SK-N-SH treated with all-trans-retinoic acid at 6 μM for 48 hours (cell line): Measurements from ENCODE around the gene VEPH1.

Experiments
- ATAC-seq: fragments of 200-7000 bp; cut with Tn5 transposase; 3 replicates; pipeline ENCODE4 v1.9.1; 2020; ENCODE audit warnings: mild to moderate bottlenecking, moderate library complexity
- ARNTL ChIP-seq: fragments of 450-650 bp; formaldehyde crosslinking; IDR thresholded peaks from 2 replicates; pipeline ENCODE4 v1.5.0; 2020; ENCODE audit warnings: low read depth, mild to moderate bottlenecking, moderate library complexity, borderline replicate concordance
- BACH2 ChIP-seq: fragments of 250-450 bp; sonication (Bioruptor Pico); IDR thresholded peaks from 2 replicates; pipeline ENCODE4 v1.9.0; 2021; ENCODE audit warnings: mild to moderate bottlenecking, borderline replicate concordance
- ESRRG ChIP-seq: fragments of 250-450 bp; sonication (Bioruptor Pico); IDR thresholded peaks from 2 replicates; pipeline ENCODE4 v1.6.1; 2021; ENCODE audit warnings: mild to moderate bottlenecking
- GLIS3 ChIP-seq: fragments of 250-450 bp; sonication (Bioruptor Pico); IDR thresholded peaks from 2 replicates; pipeline ENCODE4 v1.5.0; 2020; ENCODE audit warnings: mild to moderate bottlenecking, moderate library complexity
- ISL1 ChIP-seq: fragments of 250-450 bp; sonication (Bioruptor Pico); IDR thresholded peaks from 2 replicates; pipeline ENCODE4 v2.1.2; 2022; ENCODE audit warnings: mild to moderate bottlenecking, moderate library complexity
- OSR1 ChIP-seq: fragments of 250-450 bp; sonication (Bioruptor Pico); IDR thresholded peaks from 2 replicates; pipeline ENCODE4 v1.8.0; 2022; ENCODE audit warnings: moderate library complexity, mild to moderate bottlenecking, inconsistent platforms
- PPARA ChIP-seq: fragments of 250-450 bp; sonication (Bioruptor Pico); IDR thresholded peaks from 2 replicates; pipeline ENCODE4 v1.5.0; 2020; ENCODE audit warnings: mild to moderate bottlenecking, borderline replicate concordance
- RARB ChIP-seq: fragments of 250-450 bp; sonication (Bioruptor Pico); IDR thresholded peaks from 2 replicates; pipeline ENCODE4 v1.8.0; 2021; ENCODE audit warnings: mild to moderate bottlenecking, moderate library complexity
- SNAI2 ChIP-seq: fragments of 250-450 bp; sonication (Bioruptor Pico); IDR thresholded peaks from 2 replicates; pipeline ENCODE4 v1.5.0; 2020; ENCODE audit warnings: mild to moderate bottlenecking, moderate library complexity
- ZFP3 ChIP-seq: fragments of 250-450 bp; sonication (Bioruptor Pico); IDR thresholded peaks from 2 replicates; pipeline ENCODE4 v1.5.0; 2020; ENCODE audit warnings: mild to moderate bottlenecking, moderate library complexity
- ZFP30 ChIP-seq: fragments of 450-650 bp; formaldehyde crosslinking; IDR thresholded peaks from 2 replicates; pipeline ENCODE4 v1.5.0; 2022; ENCODE audit warnings: mild to moderate bottlenecking, moderate library complexity
- ZNF565 ChIP-seq: fragments of 450-650 bp; formaldehyde crosslinking; conservative IDR thresholded peaks from 2 replicates; pipeline ENCODE4 v1.5.0; 2020; ENCODE audit warnings: low read depth, mild to moderate bottlenecking, moderate library complexity
- ZNF70 ChIP-seq: fragments of 450-650 bp; formaldehyde crosslinking; IDR thresholded peaks from 2 replicates; pipeline ENCODE4 v1.5.0; 2020; ENCODE audit warnings: mild to moderate bottlenecking, moderate library complexity
- ZNF8 ChIP-seq: fragments of 450-650 bp; formaldehyde crosslinking; IDR thresholded peaks from 2 replicates; pipeline ENCODE4 v1.5.0; 2020; ENCODE audit warnings: mild to moderate bottlenecking, moderate library complexity
- TF ChIP-seq, protein P1 (sequence below): fragments of 250-450 bp; sonication (Bioruptor Pico); IDR thresholded peaks from 2 replicates; pipeline ENCODE4 v1.5.1; 2020; ENCODE audit warnings: low read depth, mild to moderate bottlenecking, moderate library complexity
- TF ChIP-seq, protein P2 (sequence below): fragments of 250-450 bp; sonication (Bioruptor Pico); IDR thresholded peaks from 2 replicates; pipeline ENCODE4 v1.8.0; 2020; ENCODE audit warnings: mild to moderate bottlenecking, moderate library complexity, borderline replicate concordance
- TF ChIP-seq, protein P3 (sequence below): fragments of 250-450 bp; sonication (Bioruptor Pico); IDR thresholded peaks from 2 replicates; pipeline ENCODE4 v1.5.0; 2020; ENCODE audit warnings: mild to moderate bottlenecking, moderate library complexity
- TF ChIP-seq, protein P4 (sequence below): fragments of 250-450 bp; sonication (Bioruptor Pico); IDR thresholded peaks from 2 replicates; pipeline ENCODE4 v1.8.0; 2021; ENCODE audit warnings: low read depth, mild to moderate bottlenecking, moderate library complexity, borderline replicate concordance

Gene VEPH1

GRCh38 chr3:157251685-157252084 is 251.5 kb downstream of the VEPH1 start:
- TF ChIP-seq, protein P1, sequence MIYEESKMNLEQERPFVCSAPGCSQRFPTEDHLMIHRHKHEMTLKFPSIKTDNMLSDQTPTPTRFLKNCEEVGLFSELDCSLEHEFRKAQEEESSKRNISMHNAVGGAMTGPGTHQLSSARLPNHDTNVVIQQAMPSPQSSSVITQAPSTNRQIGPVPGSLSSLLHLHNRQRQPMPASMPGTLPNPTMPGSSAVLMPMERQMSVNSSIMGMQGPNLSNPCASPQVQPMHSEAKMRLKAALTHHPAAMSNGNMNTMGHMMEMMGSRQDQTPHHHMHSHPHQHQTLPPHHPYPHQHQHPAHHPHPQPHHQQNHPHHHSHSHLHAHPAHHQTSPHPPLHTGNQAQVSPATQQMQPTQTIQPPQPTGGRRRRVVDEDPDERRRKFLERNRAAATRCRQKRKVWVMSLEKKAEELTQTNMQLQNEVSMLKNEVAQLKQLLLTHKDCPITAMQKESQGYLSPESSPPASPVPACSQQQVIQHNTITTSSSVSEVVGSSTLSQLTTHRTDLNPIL (CRISPR knock-in tag), result no peak
- TF ChIP-seq ESRRG (no peak), SNAI2 (CRISPR knock-in tag) (no peak), ZFP30 (no peak), RARB (CRISPR knock-in tag) (no peak)
- TF ChIP-seq, protein P2, sequence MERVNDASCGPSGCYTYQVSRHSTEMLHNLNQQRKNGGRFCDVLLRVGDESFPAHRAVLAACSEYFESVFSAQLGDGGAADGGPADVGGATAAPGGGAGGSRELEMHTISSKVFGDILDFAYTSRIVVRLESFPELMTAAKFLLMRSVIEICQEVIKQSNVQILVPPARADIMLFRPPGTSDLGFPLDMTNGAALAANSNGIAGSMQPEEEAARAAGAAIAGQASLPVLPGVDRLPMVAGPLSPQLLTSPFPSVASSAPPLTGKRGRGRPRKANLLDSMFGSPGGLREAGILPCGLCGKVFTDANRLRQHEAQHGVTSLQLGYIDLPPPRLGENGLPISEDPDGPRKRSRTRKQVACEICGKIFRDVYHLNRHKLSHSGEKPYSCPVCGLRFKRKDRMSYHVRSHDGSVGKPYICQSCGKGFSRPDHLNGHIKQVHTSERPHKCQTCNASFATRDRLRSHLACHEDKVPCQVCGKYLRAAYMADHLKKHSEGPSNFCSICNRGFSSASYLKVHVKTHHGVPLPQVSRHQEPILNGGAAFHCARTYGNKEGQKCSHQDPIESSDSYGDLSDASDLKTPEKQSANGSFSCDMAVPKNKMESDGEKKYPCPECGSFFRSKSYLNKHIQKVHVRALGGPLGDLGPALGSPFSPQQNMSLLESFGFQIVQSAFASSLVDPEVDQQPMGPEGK (CRISPR knock-in tag), result no peak
- ATAC-seq, result no peak

DNA sequence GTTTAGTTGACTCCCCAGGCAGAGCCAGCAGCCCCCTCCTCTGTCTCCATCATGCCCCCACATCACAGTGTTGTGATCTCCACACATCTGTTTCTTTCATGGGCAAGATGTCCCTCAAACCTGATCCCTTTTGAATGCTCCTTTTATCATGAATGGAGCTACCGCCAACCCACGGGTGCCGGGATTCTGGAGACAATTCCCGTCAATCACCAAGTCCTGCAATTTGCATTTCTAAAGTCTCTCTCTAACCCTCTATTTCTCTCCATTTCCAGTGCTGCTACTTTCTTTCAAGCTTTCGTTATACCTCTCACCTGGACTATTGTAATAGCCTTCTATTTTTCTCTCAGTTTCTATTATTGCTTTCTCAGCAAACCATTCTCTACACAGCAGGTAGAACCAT is 253.6 kb downstream of the VEPH1 start:
- TF ChIP-seq ZNF565 (CRISPR knock-in tag) (no peak), BACH2 (CRISPR knock-in tag) (no peak), GLIS3 (CRISPR knock-in tag) (no peak), ZFP30 (no peak), OSR1 (CRISPR knock-in tag) (no peak), RARB (CRISPR knock-in tag) (no peak)
- TF ChIP-seq, protein P3, sequence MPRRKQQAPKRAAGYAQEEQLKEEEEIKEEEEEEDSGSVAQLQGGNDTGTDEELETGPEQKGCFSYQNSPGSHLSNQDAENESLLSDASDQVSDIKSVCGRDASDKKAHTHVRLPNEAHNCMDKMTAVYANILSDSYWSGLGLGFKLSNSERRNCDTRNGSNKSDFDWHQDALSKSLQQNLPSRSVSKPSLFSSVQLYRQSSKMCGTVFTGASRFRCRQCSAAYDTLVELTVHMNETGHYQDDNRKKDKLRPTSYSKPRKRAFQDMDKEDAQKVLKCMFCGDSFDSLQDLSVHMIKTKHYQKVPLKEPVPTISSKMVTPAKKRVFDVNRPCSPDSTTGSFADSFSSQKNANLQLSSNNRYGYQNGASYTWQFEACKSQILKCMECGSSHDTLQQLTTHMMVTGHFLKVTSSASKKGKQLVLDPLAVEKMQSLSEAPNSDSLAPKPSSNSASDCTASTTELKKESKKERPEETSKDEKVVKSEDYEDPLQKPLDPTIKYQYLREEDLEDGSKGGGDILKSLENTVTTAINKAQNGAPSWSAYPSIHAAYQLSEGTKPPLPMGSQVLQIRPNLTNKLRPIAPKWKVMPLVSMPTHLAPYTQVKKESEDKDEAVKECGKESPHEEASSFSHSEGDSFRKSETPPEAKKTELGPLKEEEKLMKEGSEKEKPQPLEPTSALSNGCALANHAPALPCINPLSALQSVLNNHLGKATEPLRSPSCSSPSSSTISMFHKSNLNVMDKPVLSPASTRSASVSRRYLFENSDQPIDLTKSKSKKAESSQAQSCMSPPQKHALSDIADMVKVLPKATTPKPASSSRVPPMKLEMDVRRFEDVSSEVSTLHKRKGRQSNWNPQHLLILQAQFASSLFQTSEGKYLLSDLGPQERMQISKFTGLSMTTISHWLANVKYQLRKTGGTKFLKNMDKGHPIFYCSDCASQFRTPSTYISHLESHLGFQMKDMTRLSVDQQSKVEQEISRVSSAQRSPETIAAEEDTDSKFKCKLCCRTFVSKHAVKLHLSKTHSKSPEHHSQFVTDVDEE (CRISPR knock-in tag), result no peak
- TF ChIP-seq, protein P2 (CRISPR knock-in tag), result no peak
- TF ChIP-seq, all 23 proteins: peak for 0
- ATAC-seq, result no peak

DNA sequence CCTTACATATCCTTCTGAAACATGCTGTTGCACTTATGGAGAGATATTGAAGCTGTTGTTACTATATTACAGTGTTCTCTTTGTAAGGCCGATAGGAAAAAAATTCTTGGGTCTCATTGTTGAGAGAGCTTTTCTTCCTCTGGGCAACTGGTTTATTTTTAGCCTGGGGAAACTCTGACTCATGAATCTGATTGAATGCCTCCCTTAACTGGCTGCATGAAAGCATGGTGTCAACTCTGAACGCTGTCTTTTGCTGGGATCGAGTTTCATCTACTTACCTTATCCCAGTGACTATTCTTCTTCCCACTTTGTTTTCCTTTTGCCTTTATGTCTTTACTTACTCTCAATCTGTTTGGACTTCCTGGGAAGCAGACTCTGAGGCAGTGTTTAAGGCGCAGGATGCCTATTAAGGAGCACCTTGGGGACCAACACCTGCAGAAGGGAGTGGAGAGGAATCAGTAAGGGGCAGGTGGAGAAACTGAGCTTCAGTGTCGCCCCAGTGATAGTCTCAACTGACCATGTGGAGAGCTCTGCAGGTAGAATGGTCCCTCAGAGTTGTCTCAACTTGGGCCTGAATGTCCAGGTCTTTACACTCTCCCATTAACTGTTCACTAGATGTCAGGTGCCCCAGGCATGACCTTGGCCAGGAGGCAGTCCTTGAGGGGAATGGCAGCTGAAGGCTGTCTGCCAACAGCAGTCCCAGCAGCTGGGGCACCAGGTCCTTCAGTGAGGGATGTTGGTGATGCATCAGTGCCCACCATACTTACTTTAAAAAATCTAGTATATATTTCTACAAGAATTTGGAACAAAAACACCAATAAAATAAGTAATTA is 254.4 kb downstream of the VEPH1 start:
- TF ChIP-seq ARNTL (CRISPR knock-in tag) (no peak), RARB (CRISPR knock-in tag) (no peak), BACH2 (CRISPR knock-in tag) (no peak), SNAI2 (CRISPR knock-in tag) (0 out of 2 replicates have a peak, but pooled peaks have one; percentile 66), ISL1 (peak; percentile 47; the same call in 1 of the 2 replicates)
- TF ChIP-seq, protein P4, sequence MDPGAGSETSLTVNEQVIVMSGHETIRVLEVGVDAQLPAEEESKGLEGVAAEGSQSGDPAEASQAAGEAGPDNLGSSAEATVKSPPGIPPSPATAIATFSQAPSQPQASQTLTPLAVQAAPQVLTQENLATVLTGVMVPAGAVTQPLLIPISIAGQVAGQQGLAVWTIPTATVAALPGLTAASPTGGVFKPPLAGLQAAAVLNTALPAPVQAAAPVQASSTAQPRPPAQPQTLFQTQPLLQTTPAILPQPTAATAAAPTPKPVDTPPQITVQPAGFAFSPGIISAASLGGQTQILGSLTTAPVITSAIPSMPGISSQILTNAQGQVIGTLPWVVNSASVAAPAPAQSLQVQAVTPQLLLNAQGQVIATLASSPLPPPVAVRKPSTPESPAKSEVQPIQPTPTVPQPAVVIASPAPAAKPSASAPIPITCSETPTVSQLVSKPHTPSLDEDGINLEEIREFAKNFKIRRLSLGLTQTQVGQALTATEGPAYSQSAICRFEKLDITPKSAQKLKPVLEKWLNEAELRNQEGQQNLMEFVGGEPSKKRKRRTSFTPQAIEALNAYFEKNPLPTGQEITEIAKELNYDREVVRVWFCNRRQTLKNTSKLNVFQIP (CRISPR knock-in tag), result no peak
- ATAC-seq, result peak; percentile 97

DNA sequence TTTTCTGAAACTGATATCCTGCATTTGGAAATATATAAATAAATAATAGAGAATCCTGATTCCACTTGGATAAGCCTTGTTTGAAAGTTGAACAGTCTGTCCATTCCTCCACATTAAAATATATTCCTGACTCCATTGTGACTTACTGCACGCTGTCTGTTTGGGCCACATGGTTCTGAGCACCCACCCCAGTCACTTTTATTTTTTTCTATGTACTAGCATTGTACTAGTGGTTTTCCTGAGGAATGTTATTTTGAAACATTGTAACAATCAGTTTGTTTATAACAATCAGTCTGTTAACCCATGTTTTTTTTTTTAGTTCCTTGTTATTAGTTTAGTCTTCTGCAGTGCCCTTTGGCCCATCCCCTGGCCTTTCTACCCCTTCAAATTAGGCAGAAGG is 255.8 kb downstream of the VEPH1 start:
- no peak for TF ChIP-seq PPARA (CRISPR knock-in tag)
- no peak for TF ChIP-seq BACH2 (CRISPR knock-in tag)
- TF ChIP-seq, protein P3 (CRISPR knock-in tag), result no peak
- no peak for TF ChIP-seq ZNF8 (CRISPR knock-in tag)
- TF ChIP-seq ZFP30, result no peak
- TF ChIP-seq, protein P1 (CRISPR knock-in tag), result no peak
- TF ChIP-seq ZFP3 (CRISPR knock-in tag), result no peak
- no peak for TF ChIP-seq ZNF70 (CRISPR knock-in tag)
- no peak for ATAC-seq
